OCI-LY7 (cell line): ENCODE results near the gene FAM161B. TPM values are rescaled to one million over a fixed set of nuclear protein-coding genes. Genes with fewer than 3 reads are reported as not detected.

Source experiments
- BruUV-seq: library from RNA; stranded (reverse); fragments of 400-500 nt; replicated peaks from 2 replicates; lab custom pipeline; 2021; lab: Mats Ljungman, UMichigan
- CTCF ChIA-PET: fragments of 300-600 bp; sonication (Branson Sonifier 250); formaldehyde crosslinking; loops from one replicate; lab custom pipeline; 2022; ENCODE audit warnings: antibody characterized with exemption; ENCODE audit not compliant: unreplicated experiment; lab: Charles Lee
- POLR2A ChIA-PET: fragments of 300-600 bp; sonication (Branson Sonifier 250); formaldehyde crosslinking; loops from one replicate; lab custom pipeline; 2022; ENCODE audit warnings: antibody characterized with exemption; lab: Charles Lee
- DNase-seq: peaks from one replicate; pipeline ENCODE4 v3.0.0-alpha.2; 2015; ENCODE audit warnings: low spot score
- H2AFZ ChIP-seq: fragments of 200-600 bp; sonication (generic), shearing (Covaris generic); 2 replicates; pipeline ENCODE4 v1.6.1; 2014; ENCODE audit warnings: mild to moderate bottlenecking, antibody characterized with exemption, low read length, moderate library complexity
- H3K27ac ChIP-seq: fragments of 200-600 bp; sonication (generic); 2 replicates; pipeline ENCODE4 v1.5.1; 2014; ENCODE audit warnings: mixed run types, low read depth, mild to moderate bottlenecking, moderate library complexity, low read length, inconsistent platforms; ENCODE audit not compliant: poor library complexity, severe bottlenecking
- H3K36me3 ChIP-seq: fragments of 200-600 bp; sonication (generic); 2 replicates; pipeline ENCODE4 v1.6.1; 2014; ENCODE audit warnings: mild to moderate bottlenecking, antibody characterized with exemption, low read length, moderate library complexity, mixed read lengths; ENCODE audit not compliant: insufficient read depth
- H3K4me1 ChIP-seq: fragments of 200-600 bp; sonication (generic); 2 replicates; pipeline ENCODE4 v1.5.1; 2014; ENCODE audit warnings: mild to moderate bottlenecking, low read length; ENCODE audit not compliant: insufficient read depth, poor library complexity, severe bottlenecking
- H3K4me2 ChIP-seq: fragments of 200-600 bp; sonication (generic); 2 replicates; pipeline ENCODE4 v1.6.1; 2014; ENCODE audit warnings: mild to moderate bottlenecking, low read length
- H3K4me3 ChIP-seq: fragments of 200-600 bp; sonication (generic); 2 replicates; pipeline ENCODE4 v1.5.1; 2014; ENCODE audit warnings: mild to moderate bottlenecking, low read depth, low read length; ENCODE audit not compliant: poor library complexity, severe bottlenecking
- H3K79me2 ChIP-seq: fragments of 200-600 bp; sonication (generic); 2 replicates; pipeline ENCODE4 v1.6.1; 2016; ENCODE audit warnings: low read depth, mild to moderate bottlenecking, low read length, moderate library complexity, mixed read lengths; ENCODE audit not compliant: insufficient read depth
- H3K9me2 ChIP-seq: fragments of 200-600 bp; sonication (generic); 2 replicates; pipeline ENCODE4 v1.6.1; 2016; ENCODE audit warnings: mild to moderate bottlenecking, low read length, mixed read lengths; ENCODE audit not compliant: insufficient read depth
- H3K9me3 ChIP-seq: fragments of 200-600 bp; sonication (generic); 2 replicates; pipeline ENCODE4 v1.6.1; 2014; ENCODE audit warnings: mild to moderate bottlenecking, mixed run types, low read length, mixed read lengths
- H4K20me1 ChIP-seq: fragments of 200-600 bp; sonication (generic); 2 replicates; pipeline ENCODE4 v1.6.1; 2014; ENCODE audit warnings: mild to moderate bottlenecking, antibody characterized with exemption, low read length, moderate library complexity, mixed read lengths; ENCODE audit not compliant: insufficient read depth
- CTCF ChIP-seq: fragments of 200-600 bp; sonication (generic); conservative IDR thresholded peaks from 2 replicates; pipeline ENCODE4 v1.5.1; 2014; ENCODE audit warnings: mild to moderate bottlenecking, antibody characterized with exemption, low read length, moderate library complexity, mixed read lengths
- EZH2phosphoT487 ChIP-seq: fragments of 200-600 bp; sonication (generic); IDR thresholded peaks from 2 replicates; pipeline ENCODE4 v1.6.1; 2018; ENCODE audit warnings: low read depth, borderline replicate concordance, mild to moderate bottlenecking, mixed run types, antibody characterized with exemption, low read length, moderate library complexity, mixed read lengths
- intact Hi-C: fragments of 100-400 bp; cut with micrococcal nuclease; formaldehyde crosslinking; loops from one replicate; pipeline ENCODE4 v1.10.0; 2022; ENCODE audit not compliant: unreplicated experiment
- total RNA-seq, 2 experiments: library from RNA; depleted of rRNA in 1 of 2; stranded (reverse); fragments of >200 nt in 1 of 2; shearing (Covaris generic) in 1 of 2; gene quantifications; 2 replicates each; pipeline ENCODE4 v1.2.3, GENCODE V29; 2014 to 2022

FAM161B gene
- total RNA-seq, 2 experiments from 2014 or later, result 2.3 to 3.6 TPM

DNA sequence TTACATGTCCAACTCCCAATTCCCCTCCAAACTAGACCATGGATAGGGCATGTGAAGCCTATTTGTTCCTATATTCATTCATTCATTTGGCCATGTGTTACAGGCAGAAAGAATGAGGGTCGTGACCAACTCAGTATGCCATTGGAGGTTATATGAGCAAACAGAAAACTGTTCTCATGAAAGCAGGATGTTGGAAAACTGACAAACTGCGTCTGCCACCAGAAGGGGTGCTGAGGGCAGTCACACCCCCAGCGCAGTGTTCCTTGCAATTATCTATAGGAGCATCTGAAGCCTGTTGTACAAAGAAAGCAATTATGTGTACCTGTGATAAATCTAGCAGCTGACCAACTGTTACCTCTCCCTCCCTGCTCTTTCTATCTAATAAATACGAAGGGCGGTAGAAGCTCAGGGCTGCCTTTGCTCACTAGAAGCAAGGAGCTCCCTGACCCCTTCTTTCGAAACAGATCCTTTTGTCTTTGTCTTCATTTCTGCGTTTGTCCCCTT is 48.1 kb upstream of the FAM161B start:
- no peak for DNase-seq
- no peak for TF ChIP-seq CTCF
- no peak for TF ChIP-seq EZH2phosphoT487
- Histone ChIP-seq H3K4me1 (peaks cover 16% of the 10 kb centered on the region), H3K27ac (no peak overlapping the region), H3K9me2 (no peaks in the 10 kb centered on the region), H3K36me3 (no peaks in the 10 kb centered on the region), H3K4me3 (no peak overlapping the region), H3K9me3 (no peaks in the 10 kb centered on the region), H3K79me2 (no peaks in the 10 kb centered on the region), H2AFZ (no peak overlapping the region), H3K4me2 (no peak overlapping the region), H4K20me1 (no peaks in the 10 kb centered on the region)
- intact Hi-C loops, result no loop called here
- ChIA-PET CTCF (no interaction called here), POLR2A (no interaction called here)
- no TSS peak for BruUV-seq

DNA sequence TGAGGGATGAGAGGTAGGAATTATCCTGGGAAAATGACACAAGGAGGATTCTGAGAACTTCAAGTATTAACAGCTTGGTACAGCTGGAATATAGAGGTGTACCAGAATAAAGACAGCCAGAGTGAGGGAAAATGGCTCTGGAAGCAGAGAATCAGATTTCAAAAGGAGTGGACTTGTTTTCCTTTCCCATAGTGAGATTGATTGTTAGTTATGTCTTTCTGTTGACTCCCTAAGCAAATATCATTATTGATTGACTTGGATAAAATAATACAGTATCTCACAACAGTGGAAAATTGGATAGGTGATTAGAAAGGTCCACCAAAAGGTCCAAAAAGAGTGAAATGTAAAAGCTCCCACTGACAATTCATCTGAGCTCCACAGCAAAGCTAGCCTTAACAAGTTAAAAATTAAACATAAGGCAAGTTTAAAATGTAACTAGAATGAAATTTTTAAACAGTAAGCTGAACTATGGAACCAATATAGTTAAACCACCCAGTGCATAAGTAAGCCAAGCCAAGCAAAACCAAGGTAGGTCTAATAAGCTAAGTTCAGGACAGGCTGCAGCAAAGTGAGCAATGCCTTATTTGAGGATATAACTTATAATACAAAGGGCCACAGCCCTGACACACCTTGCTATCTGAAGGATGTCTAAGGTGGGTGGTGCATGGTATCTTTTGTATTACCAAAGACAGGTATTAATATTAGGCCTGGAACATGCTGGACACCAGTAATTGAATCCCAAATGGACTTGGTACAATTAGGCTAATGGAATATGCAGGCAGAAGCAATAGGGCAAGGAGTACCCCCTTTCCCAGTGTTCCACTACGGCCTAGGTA is 47.4 kb upstream of the FAM161B start:
- no peak overlapping the region for H3K4me3 ChIP-seq
- no peaks in the 10 kb centered on the region for H3K9me3 ChIP-seq
- TF ChIP-seq CTCF (no peak), EZH2phosphoT487 (no peak)
- H3K27ac ChIP-seq, result no peak overlapping the region
- H3K9me2 ChIP-seq, result no peaks in the 10 kb centered on the region
- peaks cover 16% of the 10 kb centered on the region for H3K4me1 ChIP-seq
- no peak overlapping the region for H3K4me2 ChIP-seq
- ChIA-PET CTCF (no interaction called here), POLR2A (no interaction called here)
- no peaks in the 10 kb centered on the region for H4K20me1 ChIP-seq
- no peaks in the 10 kb centered on the region for H3K36me3 ChIP-seq
- H2AFZ ChIP-seq, result no peak overlapping the region
- BruUV-seq, result no TSS peak
- DNase-seq, result no peak
- H3K79me2 ChIP-seq, result no peaks in the 10 kb centered on the region
- intact Hi-C loops, result no loop called here

DNA sequence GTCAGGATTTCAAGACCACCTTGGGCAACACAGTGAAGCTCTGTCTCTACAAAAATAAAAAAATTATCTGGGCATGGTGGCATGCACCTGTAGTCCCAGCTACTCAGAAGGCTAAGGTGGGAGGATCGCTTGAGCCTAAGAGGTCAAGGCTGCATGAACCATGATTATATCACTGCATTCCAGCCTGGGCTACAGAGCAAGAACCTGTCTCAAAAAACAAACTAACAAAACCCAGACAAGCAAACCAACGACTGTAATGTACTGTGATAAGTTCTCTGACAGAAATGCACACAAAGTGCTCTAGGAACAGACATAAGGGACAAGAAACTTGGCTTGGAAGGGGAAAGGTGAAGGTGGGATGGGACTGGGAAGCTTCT is 46.8 kb upstream of the FAM161B start:
- Histone ChIP-seq H3K4me2 (no peak overlapping the region), H2AFZ (no peak overlapping the region), H4K20me1 (no peaks in the 10 kb centered on the region), H3K4me3 (no peak overlapping the region), H3K4me1 (peaks cover 16% of the 10 kb centered on the region), H3K9me3 (no peaks in the 10 kb centered on the region), H3K79me2 (no peaks in the 10 kb centered on the region), H3K36me3 (no peaks in the 10 kb centered on the region), H3K9me2 (no peaks in the 10 kb centered on the region), H3K27ac (no peak overlapping the region)
- no peak for DNase-seq
- TF ChIP-seq CTCF, result no peak
- no peak for TF ChIP-seq EZH2phosphoT487
- ChIA-PET CTCF (no interaction called here), POLR2A (no interaction called here)
- no TSS peak for BruUV-seq
- intact Hi-C loops, result no loop called here
